ENCODE results near the gene DDC. TPM values are rescaled to one million over a fixed set of nuclear protein-coding genes. Genes with fewer than 3 reads are reported as not detected.

DDC gene
- total and polyA plus RNA-seq, 2 donors (not counting 1 experiment from before 2014, with no cell fraction given), result not detected

DNA sequence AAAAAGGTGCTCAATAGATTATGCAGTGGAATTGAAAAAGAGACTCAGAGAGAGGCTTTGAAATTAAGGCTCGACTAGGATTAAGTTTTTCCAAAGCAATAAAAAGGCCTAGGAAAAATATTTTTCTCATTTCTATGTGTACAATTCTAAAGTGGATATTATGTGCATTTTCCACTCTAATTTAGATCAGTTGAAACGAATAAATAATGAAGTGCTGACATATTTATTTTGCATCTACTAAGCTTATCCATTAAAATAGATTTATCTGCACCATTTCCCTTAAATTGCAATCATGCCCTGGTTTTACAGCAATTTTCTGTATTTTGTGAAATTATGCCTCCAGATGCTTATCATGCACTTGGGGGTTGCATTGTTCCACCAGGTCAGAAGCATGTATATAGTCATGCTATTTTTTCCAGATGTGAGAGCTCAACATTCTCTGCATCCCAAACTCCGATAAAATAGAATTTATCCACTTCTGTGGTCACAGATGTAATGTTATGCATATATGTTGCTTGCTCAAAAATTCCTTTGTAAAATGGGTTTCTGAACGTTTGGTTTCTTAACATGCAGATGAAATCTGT lies 133.4 kb downstream of the DDC start:
- Mint-ChIP-seq H3K27ac (no peak overlapping the region), H3K4me1 (no peaks in the 10 kb centered on the region), H3K9me3 (ENCODE audit: insufficient read depth) (no peaks in the 10 kb centered on the region), H3K4me3 (no peak overlapping the region), H3K27me3 (no peaks in the 10 kb centered on the region)
- Histone ChIP-seq H3K36me3 (replicated peaks in 1 of 2; ENCODE audit: control extremely low read depth in 1 of 2, control insufficient read depth in 1 of 2, extremely low read depth in 1 of 2, insufficient read depth in 2 of 2, low read length in 1 of 2) (no peaks in the 10 kb centered on the region), H3K27me3 (replicated peaks in 1 of 4; ENCODE audit: control extremely low read depth in 1 of 4, control insufficient read depth in 3 of 4, insufficient read depth in 4 of 4, low read length in 3 of 4) (no peaks in the 10 kb centered on the region), H3K4me1 (ENCODE audit: control insufficient read depth in 2 of 2, insufficient read depth in 2 of 2, low read length in 2 of 2) (no peaks in the 10 kb centered on the region), H2AFZ (ENCODE audit: insufficient read depth, low read depth, low read length, poor library complexity, severe bottlenecking) (no peak overlapping the region), H4K20me1 (ENCODE audit: control insufficient read depth, insufficient read depth, low read length, poor library complexity, severe bottlenecking) (no peaks in the 10 kb centered on the region), H3K9ac (ENCODE audit: low read length) (no peak overlapping the region), H3K9me3 (ENCODE audit: control extremely low read depth in 1 of 3, control insufficient read depth in 2 of 3, insufficient read depth in 1 of 3, low read length in 2 of 3) (no peaks in the 10 kb centered on the region), H3K4me2 (replicated peaks; ENCODE audit: low read depth, low read length, poor library complexity, severe bottlenecking) (no peak overlapping the region), H3K4me3 (ENCODE audit: control extremely low read depth in 1 of 5, extremely low read depth in 1 of 5, insufficient read depth in 1 of 5, low read depth in 2 of 5, low read length in 4 of 5) (no peak overlapping the region), H3K27ac (ENCODE audit: low read length in 2 of 2) (no peak overlapping the region), H3K79me2 (ENCODE audit: control insufficient read depth, insufficient read depth, low read length) (no peaks in the 10 kb centered on the region)
- ATAC-seq (ENCODE audit: low read depth), result no peak
- WGBS (ENCODE audit: insufficient coverage), result no CpG with 5 or more reads among the region's 4 CpGs
- no peak for TF ChIP-seq EZH2 (IDR thresholded peaks at IDR 0.05; ENCODE audit: borderline replicate concordance, insufficient read depth, low read depth, low read length, poor library complexity, severe bottlenecking)
- TF ChIP-seq, protein P1, sequence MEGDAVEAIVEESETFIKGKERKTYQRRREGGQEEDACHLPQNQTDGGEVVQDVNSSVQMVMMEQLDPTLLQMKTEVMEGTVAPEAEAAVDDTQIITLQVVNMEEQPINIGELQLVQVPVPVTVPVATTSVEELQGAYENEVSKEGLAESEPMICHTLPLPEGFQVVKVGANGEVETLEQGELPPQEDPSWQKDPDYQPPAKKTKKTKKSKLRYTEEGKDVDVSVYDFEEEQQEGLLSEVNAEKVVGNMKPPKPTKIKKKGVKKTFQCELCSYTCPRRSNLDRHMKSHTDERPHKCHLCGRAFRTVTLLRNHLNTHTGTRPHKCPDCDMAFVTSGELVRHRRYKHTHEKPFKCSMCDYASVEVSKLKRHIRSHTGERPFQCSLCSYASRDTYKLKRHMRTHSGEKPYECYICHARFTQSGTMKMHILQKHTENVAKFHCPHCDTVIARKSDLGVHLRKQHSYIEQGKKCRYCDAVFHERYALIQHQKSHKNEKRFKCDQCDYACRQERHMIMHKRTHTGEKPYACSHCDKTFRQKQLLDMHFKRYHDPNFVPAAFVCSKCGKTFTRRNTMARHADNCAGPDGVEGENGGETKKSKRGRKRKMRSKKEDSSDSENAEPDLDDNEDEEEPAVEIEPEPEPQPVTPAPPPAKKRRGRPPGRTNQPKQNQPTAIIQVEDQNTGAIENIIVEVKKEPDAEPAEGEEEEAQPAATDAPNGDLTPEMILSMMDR (IDR thresholded peaks at IDR 0.05), result no peak
- POLR2A ChIA-PET, result no interaction called here
- intact Hi-C loops (cut with micrococcal nuclease), result no loop called here
- no peak for DNase-seq
- CTCF ChIA-PET, result no interaction called here

DNA sequence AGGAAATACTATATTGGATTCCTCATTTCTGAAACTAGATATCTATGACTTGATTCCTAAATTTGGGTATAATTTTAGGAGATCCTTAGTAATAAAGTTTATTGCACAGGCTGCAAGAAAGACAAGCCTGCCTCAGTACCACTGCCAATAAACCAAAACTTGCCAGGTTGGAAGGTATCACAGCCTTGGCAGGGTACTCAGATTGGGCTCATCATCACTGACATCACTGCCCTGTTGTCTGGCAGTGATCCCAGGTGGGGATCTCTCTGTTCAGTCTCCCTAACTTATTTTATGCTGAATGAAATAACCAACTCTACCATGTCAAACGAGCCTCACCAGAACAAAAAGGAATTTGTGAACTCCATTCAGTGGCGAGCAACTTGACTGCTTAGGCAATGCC lies 133.9 kb downstream of the DDC start:
- H3K4me2 ChIP-seq (replicated peaks; ENCODE audit: low read depth, low read length, poor library complexity, severe bottlenecking), result no peak overlapping the region
- DNase-seq, result no peak
- H3K36me3 ChIP-seq (replicated peaks in 1 of 2; ENCODE audit: control extremely low read depth in 1 of 2, control insufficient read depth in 1 of 2, extremely low read depth in 1 of 2, insufficient read depth in 2 of 2, low read length in 1 of 2), result no peaks in the 10 kb centered on the region
- Mint-ChIP-seq H3K9me3 (ENCODE audit: insufficient read depth) (no peaks in the 10 kb centered on the region), H3K27ac (no peak overlapping the region), H3K4me3 (no peak overlapping the region), H3K4me1 (no peaks in the 10 kb centered on the region), H3K27me3 (no peaks in the 10 kb centered on the region)
- H3K9ac ChIP-seq (ENCODE audit: low read length), result no peak overlapping the region
- intact Hi-C loops (cut with micrococcal nuclease), result no loop called here
- no peaks in the 10 kb centered on the region for H3K27me3 ChIP-seq (replicated peaks in 1 of 4; ENCODE audit: control extremely low read depth in 1 of 4, control insufficient read depth in 3 of 4, insufficient read depth in 4 of 4, low read length in 3 of 4)
- H2AFZ ChIP-seq (ENCODE audit: insufficient read depth, low read depth, low read length, poor library complexity, severe bottlenecking), result no peak overlapping the region
- no peak for TF ChIP-seq EZH2 (IDR thresholded peaks at IDR 0.05; ENCODE audit: borderline replicate concordance, insufficient read depth, low read depth, low read length, poor library complexity, severe bottlenecking)
- TF ChIP-seq, protein P1 (IDR thresholded peaks at IDR 0.05), result no peak
- ChIA-PET POLR2A (no interaction called here), CTCF (no interaction called here)
- H3K79me2 ChIP-seq (ENCODE audit: control insufficient read depth, insufficient read depth, low read length), result no peaks in the 10 kb centered on the region
- H3K4me1 ChIP-seq (ENCODE audit: control insufficient read depth in 2 of 2, insufficient read depth in 2 of 2, low read length in 2 of 2), result no peaks in the 10 kb centered on the region
- H3K9me3 ChIP-seq (ENCODE audit: control extremely low read depth in 1 of 3, control insufficient read depth in 2 of 3, insufficient read depth in 1 of 3, low read length in 2 of 3), result no peaks in the 10 kb centered on the region
- H3K27ac ChIP-seq (ENCODE audit: low read length in 2 of 2), result no peak overlapping the region
- H4K20me1 ChIP-seq (ENCODE audit: control insufficient read depth, insufficient read depth, low read length, poor library complexity, severe bottlenecking), result no peaks in the 10 kb centered on the region
- no CpG with 5 or more reads among the region's 2 CpGs for WGBS (ENCODE audit: insufficient coverage)
- no peak overlapping the region for H3K4me3 ChIP-seq (ENCODE audit: control extremely low read depth in 1 of 5, extremely low read depth in 1 of 5, insufficient read depth in 1 of 5, low read depth in 2 of 5, low read length in 4 of 5)
- no peak for ATAC-seq (ENCODE audit: low read depth)
